ENCODE data around the gene IGSF9B.

The IGSF9B gene

DNA sequence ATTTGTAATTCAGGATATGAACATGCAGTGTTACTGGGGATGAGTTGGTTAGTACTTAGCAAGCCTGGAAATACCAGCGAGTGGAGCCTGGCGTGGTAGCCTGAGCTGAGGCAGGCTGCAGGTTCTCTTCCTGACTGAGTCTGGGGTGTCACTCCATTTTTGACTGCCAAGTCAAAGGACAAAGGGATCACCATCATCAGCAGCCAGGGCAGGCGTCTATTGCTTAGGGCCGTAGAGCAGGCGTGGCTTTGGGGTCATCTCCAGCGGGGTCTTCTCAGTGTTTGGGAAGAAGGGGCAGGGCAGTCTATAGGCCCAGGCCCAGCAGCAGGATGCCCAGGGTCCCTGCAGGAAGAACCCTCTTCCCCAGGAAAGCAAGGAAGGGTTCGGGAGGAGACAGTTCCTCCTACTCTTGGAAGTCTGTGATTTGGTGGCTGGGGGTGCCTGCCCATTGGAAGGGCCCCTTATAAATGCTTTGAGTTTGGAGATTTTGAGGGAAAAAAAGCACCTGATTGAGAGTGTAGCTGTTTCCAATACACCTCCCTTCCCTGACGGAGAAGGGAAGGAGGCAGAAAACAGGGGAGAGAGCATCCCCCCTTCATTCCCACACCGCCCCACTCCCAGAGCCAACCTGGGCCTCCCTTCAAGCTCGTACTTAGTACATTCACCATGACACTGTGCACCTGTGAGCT, 60.0 kb downstream of the IGSF9B start:
- DNase-seq, result no peak

GRCh38 chr11:133896028-133896427, 60.7 kb downstream of the IGSF9B start:
- DNase-seq, result no peak

- no peak for DNase-seq
Observed at GRCh38 chr11:133895551-133895950, 61.2 kb downstream of the IGSF9B start.

GRCh38 chr11:133895061-133895479, 61.7 kb downstream of the IGSF9B start:
- DNase-seq, result no peak

DNA sequence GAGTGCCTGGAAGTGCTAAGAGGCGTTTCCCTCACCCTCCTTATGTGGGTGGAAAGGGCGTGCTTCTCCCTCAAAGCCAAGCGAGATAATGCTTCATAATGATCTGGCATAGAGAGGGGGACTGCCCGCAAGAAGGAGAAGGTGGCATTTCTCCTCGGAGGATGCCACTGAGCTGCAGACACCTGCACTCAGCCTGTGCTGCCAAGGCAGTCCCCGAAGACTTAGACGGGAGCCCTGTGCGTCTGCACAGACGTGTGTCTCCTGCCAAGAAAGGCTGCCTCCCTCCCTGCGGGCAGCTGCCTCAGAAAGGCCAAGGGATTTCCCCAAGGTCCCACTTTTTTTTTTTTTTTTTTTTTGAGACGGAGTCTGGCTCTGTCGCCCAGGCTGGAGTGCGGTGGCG, 63.4 kb downstream of the IGSF9B start:
- DNase-seq, result no peak

DNA sequence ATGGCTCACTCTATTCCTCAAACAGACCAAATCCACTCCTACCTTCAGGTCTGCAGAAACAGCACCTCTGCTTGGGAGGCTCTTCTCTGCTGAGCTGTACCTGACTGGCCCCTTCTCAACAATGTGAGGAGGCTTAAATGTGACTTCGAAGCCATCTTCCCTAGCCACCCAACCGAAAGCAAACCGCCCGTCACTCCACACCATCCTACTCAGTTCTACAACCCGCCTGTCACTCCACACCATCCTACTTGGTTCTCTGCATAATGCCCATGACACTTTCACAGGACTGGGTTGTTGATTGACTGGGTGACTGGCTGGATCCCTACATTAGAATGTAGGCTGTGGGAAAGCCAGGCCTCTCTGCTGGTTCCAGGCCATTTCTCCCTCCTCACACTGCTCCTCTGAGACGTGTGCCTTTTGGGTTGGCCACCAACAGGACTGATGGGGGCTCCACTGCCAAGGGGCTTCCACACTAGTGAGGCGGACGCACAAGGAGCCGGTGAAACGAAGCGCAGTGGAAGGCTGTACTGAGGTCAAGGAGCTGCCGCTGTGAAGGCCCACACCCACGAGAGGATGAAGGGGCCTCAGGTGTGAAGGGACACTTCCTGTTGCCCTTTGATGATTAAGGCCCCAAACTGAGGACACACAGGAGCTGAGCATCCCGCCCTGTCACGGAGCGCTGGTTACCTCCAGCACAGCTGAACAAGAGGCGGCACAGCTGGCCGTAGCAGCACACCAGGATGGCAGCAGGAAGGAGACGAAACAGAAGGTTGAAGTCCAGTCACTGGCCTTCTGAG, 64.0 kb downstream of the IGSF9B start:
- DNase-seq, result no peak

DNA sequence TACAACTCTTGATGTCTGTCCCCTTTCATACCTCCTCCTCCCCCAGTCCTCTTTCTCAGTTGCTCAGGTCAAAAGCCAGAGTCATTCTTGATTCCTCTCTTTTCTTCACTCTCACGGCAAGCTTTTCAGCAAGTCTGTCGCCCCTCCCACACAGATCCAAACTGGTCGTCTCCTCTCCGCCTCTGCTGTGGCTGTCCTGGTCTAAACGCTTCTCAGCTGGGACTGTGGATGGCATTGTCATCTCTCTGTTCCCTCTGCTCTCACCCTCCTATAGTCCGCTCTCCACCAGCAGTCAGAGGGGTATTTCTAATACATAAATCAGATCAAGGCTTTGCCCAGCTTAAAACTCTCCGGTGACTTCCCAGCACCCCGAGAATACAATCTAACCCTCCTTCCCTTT, 64.6 kb downstream of the IGSF9B start:
- DNase-seq, result no peak

DNA sequence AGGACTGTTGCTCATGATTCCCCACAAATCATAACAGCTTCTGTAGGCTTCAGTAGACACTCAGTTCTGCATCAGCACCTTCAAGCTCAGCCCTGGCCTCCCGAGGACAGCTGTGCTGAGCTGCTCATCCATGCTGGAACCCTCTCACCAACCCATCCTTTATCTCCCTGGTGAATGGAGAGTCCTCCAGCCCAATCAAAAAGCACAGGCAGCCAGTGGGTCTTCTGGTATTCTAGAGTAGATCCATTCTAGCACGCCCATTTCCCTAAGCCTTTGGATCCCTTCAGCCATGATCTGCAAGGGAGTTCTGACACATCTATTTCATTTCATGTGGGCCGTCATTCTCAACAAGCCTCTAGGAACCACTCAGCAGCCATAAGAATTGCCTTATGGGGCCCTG, 66.9 kb downstream of the IGSF9B start:
- no peak for DNase-seq

GRCh38 chr11:133889188-133889587, 67.6 kb downstream of the IGSF9B start:
- DNase-seq, result no peak

- DNase-seq, result no peak
Observed at GRCh38 chr11:133887692-133888332, 69.0 kb downstream of the IGSF9B start.

GRCh38 chr11:133886029-133886428, 70.7 kb downstream of the IGSF9B start:
- DNase-seq, result no peak

GRCh38 chr11:133872160-133872559, 84.6 kb downstream of the IGSF9B start:
- DNase-seq, result no peak

GRCh38 chr11:133867456-133867855, 89.3 kb downstream of the IGSF9B start:
- DNase-seq, result no peak

GRCh38 chr11:133865466-133865865, 91.3 kb downstream of the IGSF9B start:
- no peak for DNase-seq

GRCh38 chr11:133864756-133865155, 92.0 kb downstream of the IGSF9B start:
- DNase-seq, result no peak

GRCh38 chr11:133860151-133860550, 96.6 kb downstream of the IGSF9B start:
- DNase-seq, result no peak
